ENCODE data around the gene MCM10.

DNA sequence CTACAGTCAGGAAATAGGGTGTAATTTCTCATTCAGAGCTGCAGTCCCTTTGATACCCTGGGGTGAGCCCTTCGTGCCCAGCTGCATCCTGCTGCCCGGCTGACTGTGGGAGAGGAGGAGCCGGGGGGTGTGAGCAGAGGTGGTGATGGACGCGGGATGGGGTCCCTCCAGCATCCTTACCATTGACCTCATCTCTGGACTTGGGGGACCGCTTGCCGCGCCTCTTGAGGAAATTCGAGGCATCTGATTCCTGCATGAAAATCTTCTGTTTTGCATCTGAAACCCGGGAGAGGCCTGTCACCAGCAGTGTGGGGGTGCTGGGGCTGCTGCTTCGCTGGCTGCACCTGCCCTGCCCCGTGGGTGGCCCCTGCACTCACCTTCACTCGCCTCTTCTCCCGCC is 72.0 kb downstream of the MCM10 start:
- TF ChIP-seq TAF1 (IDR thresholded peaks at IDR 0.05; ENCODE audit: low read depth) (no peak), RAD21 (conservative IDR thresholded peaks at IDR 0.05) (no peak), SMC3 (conservative IDR thresholded peaks at IDR 0.05; ENCODE audit: poor library complexity) (no peak), EZH2 (IDR thresholded peaks at IDR 0.05; ENCODE audit: borderline replicate concordance, insufficient read depth, low read length, poor library complexity, severe bottlenecking) (no peak)
- TF ChIP-seq, protein P1, sequence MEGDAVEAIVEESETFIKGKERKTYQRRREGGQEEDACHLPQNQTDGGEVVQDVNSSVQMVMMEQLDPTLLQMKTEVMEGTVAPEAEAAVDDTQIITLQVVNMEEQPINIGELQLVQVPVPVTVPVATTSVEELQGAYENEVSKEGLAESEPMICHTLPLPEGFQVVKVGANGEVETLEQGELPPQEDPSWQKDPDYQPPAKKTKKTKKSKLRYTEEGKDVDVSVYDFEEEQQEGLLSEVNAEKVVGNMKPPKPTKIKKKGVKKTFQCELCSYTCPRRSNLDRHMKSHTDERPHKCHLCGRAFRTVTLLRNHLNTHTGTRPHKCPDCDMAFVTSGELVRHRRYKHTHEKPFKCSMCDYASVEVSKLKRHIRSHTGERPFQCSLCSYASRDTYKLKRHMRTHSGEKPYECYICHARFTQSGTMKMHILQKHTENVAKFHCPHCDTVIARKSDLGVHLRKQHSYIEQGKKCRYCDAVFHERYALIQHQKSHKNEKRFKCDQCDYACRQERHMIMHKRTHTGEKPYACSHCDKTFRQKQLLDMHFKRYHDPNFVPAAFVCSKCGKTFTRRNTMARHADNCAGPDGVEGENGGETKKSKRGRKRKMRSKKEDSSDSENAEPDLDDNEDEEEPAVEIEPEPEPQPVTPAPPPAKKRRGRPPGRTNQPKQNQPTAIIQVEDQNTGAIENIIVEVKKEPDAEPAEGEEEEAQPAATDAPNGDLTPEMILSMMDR (IDR thresholded peaks at IDR 0.05; ENCODE audit: poor library complexity, severe bottlenecking): no peak
- TF ChIP-seq, protein P2, sequence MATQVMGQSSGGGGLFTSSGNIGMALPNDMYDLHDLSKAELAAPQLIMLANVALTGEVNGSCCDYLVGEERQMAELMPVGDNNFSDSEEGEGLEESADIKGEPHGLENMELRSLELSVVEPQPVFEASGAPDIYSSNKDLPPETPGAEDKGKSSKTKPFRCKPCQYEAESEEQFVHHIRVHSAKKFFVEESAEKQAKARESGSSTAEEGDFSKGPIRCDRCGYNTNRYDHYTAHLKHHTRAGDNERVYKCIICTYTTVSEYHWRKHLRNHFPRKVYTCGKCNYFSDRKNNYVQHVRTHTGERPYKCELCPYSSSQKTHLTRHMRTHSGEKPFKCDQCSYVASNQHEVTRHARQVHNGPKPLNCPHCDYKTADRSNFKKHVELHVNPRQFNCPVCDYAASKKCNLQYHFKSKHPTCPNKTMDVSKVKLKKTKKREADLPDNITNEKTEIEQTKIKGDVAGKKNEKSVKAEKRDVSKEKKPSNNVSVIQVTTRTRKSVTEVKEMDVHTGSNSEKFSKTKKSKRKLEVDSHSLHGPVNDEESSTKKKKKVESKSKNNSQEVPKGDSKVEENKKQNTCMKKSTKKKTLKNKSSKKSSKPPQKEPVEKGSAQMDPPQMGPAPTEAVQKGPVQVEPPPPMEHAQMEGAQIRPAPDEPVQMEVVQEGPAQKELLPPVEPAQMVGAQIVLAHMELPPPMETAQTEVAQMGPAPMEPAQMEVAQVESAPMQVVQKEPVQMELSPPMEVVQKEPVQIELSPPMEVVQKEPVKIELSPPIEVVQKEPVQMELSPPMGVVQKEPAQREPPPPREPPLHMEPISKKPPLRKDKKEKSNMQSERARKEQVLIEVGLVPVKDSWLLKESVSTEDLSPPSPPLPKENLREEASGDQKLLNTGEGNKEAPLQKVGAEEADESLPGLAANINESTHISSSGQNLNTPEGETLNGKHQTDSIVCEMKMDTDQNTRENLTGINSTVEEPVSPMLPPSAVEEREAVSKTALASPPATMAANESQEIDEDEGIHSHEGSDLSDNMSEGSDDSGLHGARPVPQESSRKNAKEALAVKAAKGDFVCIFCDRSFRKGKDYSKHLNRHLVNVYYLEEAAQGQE (IDR thresholded peaks at IDR 0.05; ENCODE audit: borderline replicate concordance): no peak

Measured in neural cell (in vitro differentiated cells).